IMR-90 (cell line): ENCODE measurements around the gene SHROOM3. TPM values are rescaled to one million over a fixed set of nuclear protein-coding genes. Genes with fewer than 3 reads are reported as not detected.

ENCODE experiments used
- ATAC-seq: fragments of 200-7000 bp; cut with Tn5 transposase; 2 replicates; pipeline ENCODE4 v1.9.1; 2020; ENCODE audit warnings: low read depth, mild to moderate bottlenecking, moderate library complexity
- BruUV-seq: library from RNA; stranded (reverse); fragments of 400-500 nt; replicated peaks from 2 replicates; lab custom pipeline; 2021; lab: Mats Ljungman, UMichigan
- CTCF ChIA-PET: fragments of 300-600 bp; formaldehyde crosslinking; extraction: SDS; loops from one replicate; lab custom pipeline; 2021; ENCODE audit warnings: antibody characterized with exemption; lab: Yijun Ruan, JAX
- POLR2A ChIA-PET: fragments of 300-600 bp; sonication (Branson Sonifier 250); formaldehyde crosslinking; loops from one replicate; lab custom pipeline; 2022; ENCODE audit warnings: antibody characterized with exemption; ENCODE audit not compliant: unreplicated experiment; lab: Charles Lee
- DNase-seq: peaks from one replicate; pipeline ENCODE4 v3.0.0; 2013
- H2AFZ ChIP-seq: replicated peaks from 2 replicates; pipeline ENCODE3; 2013; ENCODE audit warnings: low read length, mild to moderate bottlenecking; ENCODE audit not compliant: poor library complexity
- H2AK5ac ChIP-seq: 2 replicates; pipeline ENCODE4 v1.6.1; 2013; ENCODE audit warnings: low read depth, low read length, inconsistent platforms
- H2AK9ac ChIP-seq: replicated peaks from 2 replicates; pipeline ENCODE3; 2013; ENCODE audit warnings: mild to moderate bottlenecking, low read depth, low read length, moderate library complexity; ENCODE audit not compliant: poor library complexity
- H2BK120ac ChIP-seq: 2 replicates; pipeline ENCODE4 v1.6.1; 2013; ENCODE audit warnings: low read depth, low read length, inconsistent platforms
- H2BK15ac ChIP-seq: 3 replicates; pipeline ENCODE4 v1.6.1; 2013; ENCODE audit warnings: low read depth, low read length, inconsistent platforms
- H2BK20ac ChIP-seq: 2 replicates; pipeline ENCODE4 v1.6.1; 2013; ENCODE audit warnings: low read depth, mild to moderate bottlenecking, inconsistent platforms, low read length, moderate library complexity
- H2BK5ac ChIP-seq: 2 replicates; pipeline ENCODE4 v1.6.1; 2013; ENCODE audit warnings: mild to moderate bottlenecking, low read depth, low read length, inconsistent platforms; ENCODE audit not compliant: poor library complexity, severe bottlenecking
- H3K14ac ChIP-seq: replicated peaks from 2 replicates; pipeline ENCODE4 v1.6.1; 2013; ENCODE audit warnings: low read depth, low read length, inconsistent platforms
- H3K18ac ChIP-seq: 2 replicates; pipeline ENCODE4 v1.6.1; 2013; ENCODE audit warnings: low read depth, low read length, control low read depth
- H3K23ac ChIP-seq: 2 replicates; pipeline ENCODE4 v1.6.1; 2013; ENCODE audit warnings: low read depth, low read length, inconsistent platforms
- H3K27ac ChIP-seq: 2 replicates; pipeline ENCODE4 v1.5.1; 2013; ENCODE audit warnings: mild to moderate bottlenecking, control low read depth, low read length; ENCODE audit not compliant: insufficient read depth
- H3K27me3 ChIP-seq: 2 replicates; pipeline ENCODE4 v1.6.1; 2013; ENCODE audit warnings: low read length; ENCODE audit not compliant: control insufficient read depth, insufficient read depth
- H3K36me3 ChIP-seq: 2 replicates; pipeline ENCODE4 v1.6.1; 2013; ENCODE audit warnings: low read length, mixed read lengths; ENCODE audit not compliant: control insufficient read depth, insufficient read depth
- H3K4ac ChIP-seq: 2 replicates; pipeline ENCODE4 v1.6.1; 2013; ENCODE audit warnings: low read depth, low read length, inconsistent platforms
- H3K4me1 ChIP-seq: 2 replicates; pipeline ENCODE4 v1.6.1; 2013; ENCODE audit warnings: low read length, mixed read lengths; ENCODE audit not compliant: control insufficient read depth, insufficient read depth
- H3K4me2 ChIP-seq: 2 replicates; pipeline ENCODE4 v1.6.1; 2013; ENCODE audit warnings: low read depth, mild to moderate bottlenecking, control low read depth, low read length, moderate library complexity
- H3K4me3 ChIP-seq: 2 replicates; pipeline ENCODE4 v1.5.1; 2013; ENCODE audit warnings: low read depth, mild to moderate bottlenecking, control low read depth, low read length, moderate library complexity; ENCODE audit not compliant: insufficient read depth
- H3K56ac ChIP-seq: 2 replicates; pipeline ENCODE4 v1.6.1; 2013; ENCODE audit warnings: low read length, inconsistent platforms; ENCODE audit not compliant: insufficient read depth; ENCODE audit errors: extremely low read depth
- H3K79me1 ChIP-seq, 2 experiments: 2 replicates each; pipeline ENCODE4 v1.6.1; 2013; ENCODE audit warnings: low read length in 2 of 2, inconsistent platforms in 1 of 2, low read depth in 1 of 2
- H3K9ac ChIP-seq: 2 replicates; pipeline ENCODE4 v1.6.1; 2013; ENCODE audit warnings: low read depth, low read length, control low read depth
- H3K9me1 ChIP-seq: 2 replicates; pipeline ENCODE4 v1.6.1; 2013; ENCODE audit warnings: low read length, inconsistent platforms; ENCODE audit not compliant: insufficient read depth
- H3K9me3 ChIP-seq: 2 replicates; pipeline ENCODE4 v1.6.1; 2013; ENCODE audit warnings: low read length; ENCODE audit not compliant: control insufficient read depth, insufficient read depth
- H4K20me1 ChIP-seq: 2 replicates; pipeline ENCODE4 v1.6.1; 2013; ENCODE audit warnings: low read length, inconsistent platforms; ENCODE audit not compliant: insufficient read depth
- H4K5ac ChIP-seq: 2 replicates; pipeline ENCODE4 v1.6.1; 2013; ENCODE audit warnings: mild to moderate bottlenecking, low read depth, low read length, control low read depth
- H4K8ac ChIP-seq, 2 experiments: 2 replicates each; pipeline ENCODE4 v1.6.1; 2013; ENCODE audit warnings: low read depth in 2 of 2, low read length in 2 of 2, control low read depth in 1 of 2, inconsistent platforms in 1 of 2
- H4K91ac ChIP-seq: 2 replicates; pipeline ENCODE4 v1.6.1; 2013; ENCODE audit warnings: low read depth, low read length, inconsistent platforms; ENCODE audit not compliant: insufficient read depth
- CHD1 ChIP-seq: IDR thresholded peaks from 2 replicates; pipeline ENCODE4 v1.6.1; 2012; ENCODE audit warnings: low read depth, low read length, improper control_type of control experiment
- ELK1 ChIP-seq: fragments of 150-350 bp; IDR thresholded peaks from 2 replicates; pipeline ENCODE4 v1.6.1; 2016; ENCODE audit warnings: low read depth, mild to moderate bottlenecking, low read length, moderate library complexity, borderline replicate concordance
- WGBS, 2 experiments: methylation state at CpG; one replicate each; pipeline versions ENCODE4 v1.1.5 to v1.1.7; 2013; ENCODE audit warnings: missing lambda C conversion rate in 2 of 2; ENCODE audit not compliant: insufficient read length in 1 of 2; ENCODE audit errors: extremely low coverage in 2 of 2; 5-methylcytosine and 5-hydroxymethylcytosine counted together
- dilution Hi-C: fragments of 300-500 bp; cut with HindIII; formaldehyde crosslinking; loops from one replicate; pipeline ENCODE4 v1.14.3; 2018; ENCODE audit warnings: low sequenced_read_pairs; ENCODE audit not compliant: unreplicated experiment
- in situ Hi-C: fragments of 300-500 bp; cut with MboI; formaldehyde crosslinking; loops from 3 replicates; pipeline ENCODE4 v1.14.3; 2019; ENCODE audit warnings: low sequenced_read_pairs, inconsistent platforms, mixed read lengths
- intact Hi-C: fragments of 100-400 bp; cut with micrococcal nuclease; formaldehyde crosslinking; loops from 2 replicates; pipeline ENCODE4 v1.10.0; 2022
- polyA plus RNA-seq, 3 experiments: library from polyadenylated mRNA; depleted of rRNA; stranded (reverse); fragments of >200 nt; gene quantifications; 2 replicates each; pipeline ENCODE4 v1.2.3, GENCODE V29; 2012; ENCODE audit warnings: low replicate concordance in 1 of 3
- total RNA-seq: library from RNA; depleted of rRNA; stranded (reverse); fragments of >200 nt; gene quantifications from 2 replicates; pipeline ENCODE4 v1.2.3, GENCODE V29; 2012

The SHROOM3 gene
- total and polyA plus RNA-seq, 2 of the 4 experiments (the other 2 are of a cell fraction) = 10.8 to 19.5 TPM

GRCh38 chr4:76732246-76732645 is 297.2 kb downstream of the SHROOM3 start:
- Histone ChIP-seq H2AFZ (no peak overlapping the region), H2BK120ac (peak overlapping the region; percentile 71), H3K14ac (peak overlapping the region; percentile 84), H3K23ac (peak overlapping the region; percentile 31; the same call in 1 of the 2 replicates), H4K8ac (peak overlapping the region; percentile 32 to 63; a peak in 3 of 4 replicates), H2AK5ac (peak overlapping the region; percentile 88), H4K91ac (peak overlapping the region; percentile 83), H2BK15ac (peak overlapping the region; percentile 40; the same call in 2 of the 3 replicates), H3K4me1 (peaks cover 16% of the 10 kb centered on the region), H3K9me1 (peaks cover 32% of the 10 kb centered on the region), H3K4me3 (no peak overlapping the region), H3K79me1 (peaks cover 36 to 66% of the 10 kb centered on the region in 2 experiments), H3K4ac (peak overlapping the region; percentile 69; the same call in 1 of the 2 replicates), H3K27me3 (no peaks in the 10 kb centered on the region), H2BK20ac (peak overlapping the region; percentile 84; the same call in 1 of the 2 replicates), H2BK5ac (peak overlapping the region; percentile 14), H3K27ac (no peak overlapping the region), H3K56ac (no peak overlapping the region), H3K9ac (no peak overlapping the region), H4K5ac (peak overlapping the region; percentile 40; the same call in 1 of the 2 replicates), H4K20me1 (no peaks in the 10 kb centered on the region), H3K36me3 (peaks cover 6% of the 10 kb centered on the region; the same call in 1 of the 2 replicates), H2AK9ac (no peak overlapping the region), H3K18ac (peak overlapping the region; percentile 82; the same call in 1 of the 2 replicates), H3K9me3 (no peaks in the 10 kb centered on the region), H3K4me2 (no peak overlapping the region)
- no CpG with 5 or more reads among the region's 1 CpG for WGBS, 2 experiments
- TF ChIP-seq CHD1 (no peak), ELK1 (no peak)
- intact Hi-C loops = no loop called here
- POLR2A ChIA-PET = interaction anchor here (0.6 to 0.7 kb wide), 2 partner anchors 10 to 161 kb away, joined by 3 to 6 read pairs; no protein-coding TSS in a partner anchor
- CTCF ChIA-PET = interaction anchor here (1.0 to 1.2 kb wide), 2 partner anchors 9 to 17 kb away, joined by 4 read pairs; no protein-coding TSS in a partner anchor
- no peak for ATAC-seq
- dilution Hi-C loops = no loop called here
- DNase-seq = no peak
- no TSS peak for BruUV-seq
- in situ Hi-C loops = no loop called here
